Aorta (tissue), 5 donors: ENCODE results near the gene CCDC141. TPM values are rescaled to one million over a fixed set of nuclear protein-coding genes. Genes with fewer than 3 reads are reported as not detected.
"Not testable (repeated sequence)": the region's sequence is repeated elsewhere in the genome, so short reads cannot be mapped to it uniquely, and the experiment has no call there.

Experiments
- ATAC-seq: fragments of 200-7000 bp; cut with Tn5 transposase; one replicate; pipeline ENCODE4 v1.9.1; 2022; ENCODE audit warnings: moderate library complexity; ENCODE audit not compliant: low FRiP score
- DNase-seq, 2 donors: peaks; one replicate each; pipeline ENCODE4 v3.0.0-alpha.2; 2020
- H3K27ac ChIP-seq, 2 donors: one replicate each; pipeline ENCODE4 v1.5.1; 2013; ENCODE audit warnings: low read length in 2 of 2, mild to moderate bottlenecking in 2 of 2, moderate library complexity in 2 of 2, control low read depth in 1 of 2, inconsistent platforms in 1 of 2, low read depth in 1 of 2
- H3K27me3 ChIP-seq, 2 donors: one replicate each; pipeline ENCODE4 v1.6.1; 2013; ENCODE audit warnings: control low read depth in 1 of 2, low read length in 1 of 2, mild to moderate bottlenecking in 1 of 2, moderate library complexity in 1 of 2; ENCODE audit not compliant: insufficient read depth in 2 of 2, control insufficient read depth in 1 of 2
- H3K36me3 ChIP-seq, 2 donors: one replicate each; pipeline ENCODE4 v1.6.1; 2013; ENCODE audit warnings: control low read depth in 1 of 2, low read length in 1 of 2, mild to moderate bottlenecking in 1 of 2; ENCODE audit not compliant: insufficient read depth in 2 of 2, control insufficient read depth in 1 of 2
- H3K4me1 ChIP-seq, 2 donors: one replicate each; pipeline ENCODE4 v1.6.1; 2013; ENCODE audit warnings: low read length in 2 of 2, control low read depth in 1 of 2, mild to moderate bottlenecking in 1 of 2, moderate library complexity in 1 of 2; ENCODE audit not compliant: insufficient read depth in 2 of 2, control insufficient read depth in 1 of 2
- H3K4me3 ChIP-seq, 2 donors: one replicate each; pipeline ENCODE4 v1.5.1; 2013; ENCODE audit warnings: low read length in 2 of 2, control low read depth in 1 of 2, mild to moderate bottlenecking in 1 of 2
- H3K9me3 ChIP-seq: one replicate; pipeline ENCODE4 v1.6.1; 2013; ENCODE audit warnings: mild to moderate bottlenecking, low read length; ENCODE audit not compliant: control insufficient read depth
- WGBS, 2 donors: extraction: QIAGEN DNeasy Blood & Tissue Kit; methylation state at CpG; one replicate each; pipeline ENCODE4 v1.1.7; 2013; 5-methylcytosine and 5-hydroxymethylcytosine counted together
- intact Hi-C, 2 donors: fragments of 100-400 bp; cut with DNase I; formaldehyde crosslinking; loops; one replicate each; pipeline versions ENCODE4 v1.14.2 to v1.15.0; 2022
- polyA plus RNA-seq, 2 donors: library from polyadenylated mRNA; stranded (reverse); fragments of 200-250 nt; gene quantifications; one replicate each; pipeline ENCODE4 v1.2.3, GENCODE V29; 2013
- total RNA-seq, 2 donors: library from RNA; stranded (reverse); fragmentation: NEBNext Ultra II Directional; extraction: Animal tissue kit (Norgen Biotek cat#: 25700); gene quantifications; one replicate each; pipeline ENCODE4 v1.2.1, GENCODE V29; 2021
- donor health status: healthy with polysubstance abuse.
- donor health status: Bipolar disorder and iron deficiency.
- donor health status: DM: no; HTN: no; CAD: no.
- donor health status: DM: no; HTN: no; CAD: no.
- donor health status: DM: yes; HTN: yes; CAD: no.

Gene CCDC141
- total and polyA plus RNA-seq, 4 donors = 0.13 to 28.3 (median 2.0) TPM

DNA sequence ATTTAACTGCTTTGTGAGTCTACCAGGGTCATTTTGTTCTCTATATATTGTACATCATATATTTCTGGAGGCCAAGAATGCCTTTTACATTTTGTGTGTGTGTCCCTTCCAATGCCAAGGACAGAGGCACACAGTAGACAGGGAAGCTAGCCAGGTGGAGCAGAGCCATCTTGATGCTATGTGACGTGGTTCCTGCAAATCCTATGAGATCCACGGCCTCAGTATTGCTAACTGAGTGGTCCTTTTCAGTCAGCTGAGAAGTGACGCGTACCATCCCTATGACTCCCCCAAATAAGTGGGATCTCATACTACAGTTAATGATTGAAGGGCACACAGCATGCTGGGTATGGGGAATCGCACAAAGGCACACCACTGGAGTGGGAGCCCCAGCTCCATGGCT, 27.3 kb downstream of the CCDC141 start:
- ATAC-seq = no peak
- no peaks in the 10 kb centered on the region for H3K36me3 ChIP-seq

DNA sequence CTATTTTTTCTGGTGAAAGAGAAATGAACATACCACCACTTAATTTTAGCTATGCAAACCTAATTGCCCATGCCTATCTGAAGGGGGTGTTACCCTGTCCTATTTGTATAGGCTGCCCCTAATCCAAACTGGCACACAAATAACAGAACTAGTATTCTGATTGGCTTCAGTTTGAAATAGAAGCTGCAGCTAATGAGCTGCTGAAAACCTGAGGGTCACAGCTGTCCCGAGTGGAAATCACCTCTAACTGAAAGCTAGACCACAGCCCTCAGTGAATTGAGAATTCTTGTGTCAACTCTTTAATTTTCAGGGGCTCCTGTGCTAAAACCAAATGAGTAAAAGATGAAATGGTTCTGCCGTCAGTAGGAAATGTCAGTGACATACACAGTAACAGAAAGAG, 28.7 kb downstream of the CCDC141 start:
- H3K4me1 ChIP-seq = no peaks in the 10 kb centered on the region
- no peaks in the 10 kb centered on the region for H3K9me3 ChIP-seq
- H3K36me3 ChIP-seq = no peaks in the 10 kb centered on the region
- H3K27ac ChIP-seq = no peak overlapping the region
- no peaks in the 10 kb centered on the region for H3K27me3 ChIP-seq
- 43 to 55% methylated on average over 2 of the region's 2 CpGs for WGBS, 2 donors
- no peak for ATAC-seq
- no peak overlapping the region for H3K4me3 ChIP-seq
- no peak for DNase-seq
- intact Hi-C loops = no loop called here

More for the DNA sequence above, 27.3 kb downstream of the CCDC141 start:
- no peaks in the 10 kb centered on the region for H3K9me3 ChIP-seq
- no peak for DNase-seq
- H3K27me3 ChIP-seq = no peaks in the 10 kb centered on the region
- WGBS, 2 donors = 82 to 89% methylated on average over 5 of the region's 5 CpGs
- H3K27ac ChIP-seq = no peak overlapping the region
- no peak overlapping the region for H3K4me3 ChIP-seq
- intact Hi-C loops = no loop called here
- H3K4me1 ChIP-seq = no peaks in the 10 kb centered on the region

DNA sequence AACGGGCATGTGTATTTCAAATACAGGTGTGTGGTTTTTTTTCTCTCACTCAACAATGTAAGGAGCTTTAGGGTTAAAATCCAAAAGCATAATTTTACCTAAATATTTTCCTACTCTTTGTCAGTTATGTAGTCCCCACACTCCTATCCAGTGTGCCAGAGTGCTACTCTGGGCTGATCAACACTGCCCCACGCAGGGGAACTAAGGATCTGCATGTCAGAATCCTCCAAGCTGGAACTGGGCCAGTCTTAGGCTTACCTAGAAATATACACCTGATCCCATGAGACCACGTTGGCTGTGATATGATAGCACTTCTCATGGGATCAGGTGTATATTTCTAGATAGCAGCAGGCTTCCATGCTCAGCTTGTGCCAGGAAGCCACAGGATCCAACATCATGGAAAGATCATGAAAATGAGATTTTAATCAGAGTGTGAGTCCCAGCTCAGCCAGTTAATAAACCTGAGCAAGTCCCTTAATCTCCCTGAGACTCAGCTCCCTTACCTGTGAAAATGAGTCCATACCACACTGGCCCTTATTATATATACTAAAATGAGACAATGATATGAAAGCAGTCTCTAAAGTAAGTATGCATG, 29.7 kb downstream of the CCDC141 start:
- Histone ChIP-seq H3K27me3 (no peaks in the 10 kb centered on the region), H3K4me1 (no peaks in the 10 kb centered on the region), H3K9me3 (no peaks in the 10 kb centered on the region), H3K36me3 (no peaks in the 10 kb centered on the region), H3K4me3 (no peak overlapping the region), H3K27ac (no peak overlapping the region)
- intact Hi-C loops = no loop called here
- WGBS, 2 donors = 47 to 57% methylated on average over 3 of the region's 3 CpGs
- ATAC-seq = no peak
- no peak for DNase-seq

DNA sequence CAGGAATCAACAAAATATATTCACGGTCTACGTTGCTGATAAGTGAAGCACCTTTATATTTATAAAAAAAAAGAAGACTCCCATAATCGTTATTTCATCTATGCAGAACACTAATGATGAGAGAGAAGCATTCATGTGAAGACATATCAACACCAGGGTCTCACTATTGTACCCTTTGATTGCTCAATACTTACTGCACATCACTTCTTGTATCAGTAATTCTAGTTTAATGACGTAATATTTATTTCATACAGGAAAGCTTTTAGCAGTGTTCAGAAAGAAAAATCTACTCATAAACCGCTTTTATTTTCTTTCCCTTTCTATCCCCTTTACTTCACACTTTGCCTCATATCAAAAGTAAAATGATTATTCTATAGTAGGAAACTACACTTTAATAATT, 30.7 kb downstream of the CCDC141 start:
- Histone ChIP-seq H3K9me3 (no peaks in the 10 kb centered on the region), H3K27me3 (no peaks in the 10 kb centered on the region), H3K4me1 (no peaks in the 10 kb centered on the region), H3K4me3 (no peak overlapping the region), H3K27ac (no peak overlapping the region), H3K36me3 (no peaks in the 10 kb centered on the region)
- DNase-seq = no peak
- ATAC-seq = no peak
- intact Hi-C loops = no loop called here
- 92 to 93% methylated on average over 5 of the region's 5 CpGs for WGBS, 2 donors

- no peak for ATAC-seq
- no peaks in the 10 kb centered on the region for H3K9me3 ChIP-seq
- intact Hi-C loops = no loop called here
- no peaks in the 10 kb centered on the region for H3K4me1 ChIP-seq
- no peaks in the 10 kb centered on the region for H3K27me3 ChIP-seq
- H3K4me3 ChIP-seq = no peak overlapping the region
- 16 to 24% methylated on average over 3 of the region's 3 CpGs for WGBS, 2 donors
- no peaks in the 10 kb centered on the region for H3K36me3 ChIP-seq
- H3K27ac ChIP-seq = no peak overlapping the region
- DNase-seq = no peak
Observed at GRCh38 chr2:179017773-179018357, 32.1 kb downstream of the CCDC141 start.

GRCh38 chr2:179014189-179014588, 35.7 kb downstream of the CCDC141 start:
- H3K27ac ChIP-seq, intact Hi-C loops, H3K27me3 ChIP-seq, H3K36me3 ChIP-seq, ATAC-seq, H3K9me3 ChIP-seq, H3K4me3 ChIP-seq, DNase-seq, H3K4me1 ChIP-seq: not testable (repeated sequence)
- 82 to 84% methylated on average over 3 of the region's 3 CpGs for WGBS, 2 donors

- H3K36me3 ChIP-seq = no peaks in the 10 kb centered on the region
- peaks cover 5% of the 10 kb centered on the region for H3K9me3 ChIP-seq
- intact Hi-C loops = no loop called here
- 53 to 61% methylated on average over 1 of the region's 1 CpG for WGBS, 2 donors
- H3K27ac ChIP-seq = no peak overlapping the region
- ATAC-seq = no peak
- H3K27me3 ChIP-seq = no peaks in the 10 kb centered on the region
- DNase-seq = no peak
- H3K4me1 ChIP-seq = no peaks in the 10 kb centered on the region
- H3K4me3 ChIP-seq = no peak overlapping the region
Observed at GRCh38 chr2:179005976-179006375, 44.0 kb downstream of the CCDC141 start.

DNA sequence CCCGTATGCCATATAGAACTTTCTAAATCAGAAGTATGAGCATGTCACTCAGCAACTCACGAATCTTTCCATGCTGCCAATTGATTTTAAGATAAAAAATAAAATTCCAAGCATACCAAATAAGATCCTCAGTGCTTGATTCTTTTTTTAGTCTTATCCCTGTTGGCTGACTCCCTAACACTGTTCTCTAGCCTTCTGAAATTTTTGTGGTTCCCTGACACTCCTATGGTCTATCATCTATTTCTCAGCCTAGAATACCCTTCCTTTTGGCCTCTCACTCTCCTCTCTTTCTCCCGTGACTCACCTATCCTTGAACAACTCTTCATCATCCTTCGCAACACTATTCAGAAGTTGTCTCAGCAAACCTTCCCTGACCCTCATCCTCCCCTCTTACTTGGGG, 50.5 kb downstream of the CCDC141 start:
- Histone ChIP-seq H3K27ac (no peak overlapping the region), H3K9me3 (no peaks in the 10 kb centered on the region), H3K4me3 (no peak overlapping the region), H3K27me3 (no peaks in the 10 kb centered on the region), H3K4me1 (no peaks in the 10 kb centered on the region), H3K36me3 (no peaks in the 10 kb centered on the region)
- intact Hi-C loops = no loop called here
- 55 to 72% methylated on average over 4 of the region's 4 CpGs for WGBS, 2 donors
- ATAC-seq (no peak), DNase-seq (no peak)

DNA sequence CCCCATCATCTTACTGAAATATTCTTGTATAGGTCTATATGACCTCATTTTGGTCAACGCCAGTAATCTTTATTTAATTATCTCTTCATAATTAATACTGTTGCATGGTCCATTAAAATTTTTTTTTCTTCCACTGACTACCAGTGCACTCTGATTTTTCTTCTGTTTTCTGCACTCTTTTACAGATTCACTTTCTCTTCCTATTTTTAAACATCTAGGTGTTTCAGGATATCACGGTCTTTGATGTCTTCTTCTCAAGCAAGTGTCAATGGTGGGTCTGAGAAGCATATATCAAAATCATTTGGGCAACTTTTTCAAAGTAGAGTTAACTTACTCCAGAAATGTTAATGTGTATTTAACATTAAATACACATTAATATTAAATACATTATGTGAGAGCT, 51.4 kb downstream of the CCDC141 start:
- 86 to 91% methylated on average over 2 of the region's 2 CpGs for WGBS, 2 donors
- ATAC-seq = no peak
- no peaks in the 10 kb centered on the region for H3K36me3 ChIP-seq
- no peak for DNase-seq
- no peaks in the 10 kb centered on the region for H3K9me3 ChIP-seq
- H3K4me1 ChIP-seq = no peaks in the 10 kb centered on the region
- intact Hi-C loops = no loop called here
- no peak overlapping the region for H3K27ac ChIP-seq
- no peak overlapping the region for H3K4me3 ChIP-seq
- H3K27me3 ChIP-seq = no peaks in the 10 kb centered on the region
